Activated CD4-positive, alpha-beta T cell treated with anti-CD3 and anti-CD28 coated beads, Interleukin-2, amount 50 U/mL, for 24 hours (primary cell): ENCODE measurements around the gene ZNF415.

Source experiments
- DNase-seq, 2 donors: peaks; one replicate each; pipeline ENCODE4 v3.0.0-alpha.2; 2020; ENCODE audit warnings: low read depth in 1 of 2, low spot score in 1 of 2

Gene ZNF415

GRCh38 chr19:53057904-53058580 is 74.7 kb downstream of the ZNF415 start:
- DNase-seq: no peak
